OCI-LY3 (cell line): ENCODE measurements around the gene HSPA2.

Experiments used
- H2AFZ ChIP-seq: fragments of 200-600, 300-600 bp; shearing (Covaris generic); 2 replicates; pipeline ENCODE4 v1.6.0; 2014; ENCODE audit warnings: antibody characterized with exemption, low read depth, low read length
- H3K27ac ChIP-seq: fragments of 200-600, 300-600 bp; sonication (generic); 2 replicates; pipeline ENCODE4 v1.5.1; 2014; ENCODE audit warnings: mild to moderate bottlenecking, low read length, moderate library complexity, mixed read lengths
- H3K27me3 ChIP-seq: fragments of 200-600, 300-600 bp; sonication (generic); 2 replicates; pipeline ENCODE4 v1.6.1; 2014; ENCODE audit warnings: low read depth, low read length, mixed read lengths
- H3K36me3 ChIP-seq: fragments of 200-600, 300-600 bp; sonication (generic); replicated peaks from 2 replicates; pipeline ENCODE3; 2014; ENCODE audit warnings: low read depth, low read length, mixed read lengths
- H3K4me1 ChIP-seq: fragments of 300-600, 200-600 bp; sonication (generic); 2 replicates; pipeline ENCODE4 v1.6.1; 2014; ENCODE audit warnings: low read length, mixed read lengths
- H3K4me2 ChIP-seq: fragments of 200-600, 300-600 bp; sonication (generic); 2 replicates; pipeline ENCODE4 v1.6.1; 2014; ENCODE audit warnings: low read length, mixed read lengths
- H3K4me3 ChIP-seq: fragments of 300-600, 200-600 bp; sonication (generic); 2 replicates; pipeline ENCODE4 v1.5.1; 2014; ENCODE audit warnings: antibody characterized with exemption, mild to moderate bottlenecking, low read length, moderate library complexity
- H3K79me2 ChIP-seq: fragments of 300-600, 200-600 bp; shearing (Covaris generic); 2 replicates; pipeline ENCODE4 v1.6.1; 2014; ENCODE audit warnings: mild to moderate bottlenecking, low read length, mixed read lengths
- H3K9ac ChIP-seq: fragments of 300-600, 200-600 bp; shearing (Covaris generic); 2 replicates; pipeline ENCODE4 v1.6.0; 2014; ENCODE audit warnings: mild to moderate bottlenecking, low read length, moderate library complexity
- H3K9me3 ChIP-seq: fragments of 200-600, 300-600 bp; shearing (Covaris generic); 2 replicates; pipeline ENCODE4 v1.6.1; 2014; ENCODE audit warnings: low read length, mixed read lengths; ENCODE audit not compliant: insufficient read depth
- H4K20me1 ChIP-seq: fragments of 200-600, 300-600 bp; sonication (generic); 2 replicates; pipeline ENCODE4 v1.6.1; 2016; ENCODE audit warnings: low read length, mixed read lengths; ENCODE audit not compliant: insufficient read depth
- CTCF ChIP-seq: fragments of 200-600, 300-600 bp; sonication (generic); IDR thresholded peaks from 2 replicates; pipeline ENCODE4 v1.5.1; 2014; ENCODE audit warnings: antibody characterized with exemption, low read length, low read depth
- EZH2phosphoT487 ChIP-seq: fragments of 200-600 bp; shearing (Covaris generic); IDR thresholded peaks from 2 replicates; pipeline ENCODE4 v1.6.1; 2018; ENCODE audit warnings: antibody characterized with exemption, mixed run types, low read depth

HSPA2 gene

GRCh38 chr14:64541261-64541971, 875 bp downstream of the HSPA2 start:
- no peak overlapping the region for H3K4me2 ChIP-seq
- no peaks in the 10 kb centered on the region for H3K27me3 ChIP-seq
- H4K20me1 ChIP-seq = no peaks in the 10 kb centered on the region
- H3K27ac ChIP-seq = no peak overlapping the region
- no peaks in the 10 kb centered on the region for H3K9me3 ChIP-seq
- H3K4me1 ChIP-seq = no peaks in the 10 kb centered on the region
- H2AFZ ChIP-seq = no peak overlapping the region
- no peaks in the 10 kb centered on the region for H3K79me2 ChIP-seq
- no peak for TF ChIP-seq CTCF
- no peak for TF ChIP-seq EZH2phosphoT487
- no peaks in the 10 kb centered on the region for H3K36me3 ChIP-seq
- H3K4me3 ChIP-seq = no peak overlapping the region
- no peak overlapping the region for H3K9ac ChIP-seq

GRCh38 chr14:64541972-64542835, 1.7 kb downstream of the HSPA2 start:
- no peak overlapping the region for H2AFZ ChIP-seq
- no peak overlapping the region for H3K4me2 ChIP-seq
- no peaks in the 10 kb centered on the region for H3K9me3 ChIP-seq
- no peaks in the 10 kb centered on the region for H3K79me2 ChIP-seq
- H3K27ac ChIP-seq = no peak overlapping the region
- no peak overlapping the region for H3K9ac ChIP-seq
- H4K20me1 ChIP-seq = no peaks in the 10 kb centered on the region
- H3K36me3 ChIP-seq = no peaks in the 10 kb centered on the region
- TF ChIP-seq CTCF (no peak), EZH2phosphoT487 (no peak)
- no peaks in the 10 kb centered on the region for H3K4me1 ChIP-seq
- no peak overlapping the region for H3K4me3 ChIP-seq
- no peaks in the 10 kb centered on the region for H3K27me3 ChIP-seq

GRCh38 chr14:64542836-64543201, 2.3 kb downstream of the HSPA2 start:
- Histone ChIP-seq H3K9ac (no peak overlapping the region), H3K4me3 (no peak overlapping the region), H3K4me1 (no peaks in the 10 kb centered on the region), H3K27me3 (no peaks in the 10 kb centered on the region), H2AFZ (no peak overlapping the region), H3K79me2 (no peaks in the 10 kb centered on the region), H3K36me3 (no peaks in the 10 kb centered on the region), H4K20me1 (no peaks in the 10 kb centered on the region), H3K4me2 (no peak overlapping the region), H3K9me3 (no peaks in the 10 kb centered on the region), H3K27ac (no peak overlapping the region)
- TF ChIP-seq EZH2phosphoT487 (no peak), CTCF (no peak)

GRCh38 chr14:64544607-64545312, 4.2 kb downstream of the HSPA2 start:
- TF ChIP-seq CTCF (no peak), EZH2phosphoT487 (no peak)
- no peaks in the 10 kb centered on the region for H3K79me2 ChIP-seq
- no peak overlapping the region for H3K27ac ChIP-seq
- no peak overlapping the region for H3K4me2 ChIP-seq
- no peak overlapping the region for H2AFZ ChIP-seq
- H3K27me3 ChIP-seq = no peaks in the 10 kb centered on the region
- H3K9me3 ChIP-seq = no peaks in the 10 kb centered on the region
- no peaks in the 10 kb centered on the region for H4K20me1 ChIP-seq
- no peaks in the 10 kb centered on the region for H3K36me3 ChIP-seq
- H3K4me3 ChIP-seq = no peak overlapping the region
- H3K9ac ChIP-seq = no peak overlapping the region
- H3K4me1 ChIP-seq = no peaks in the 10 kb centered on the region
